ENCODE measurements around the gene CNTN3.

- no peak for TF ChIP-seq POLR2A (IDR thresholded peaks at IDR 0.05; ENCODE audit: low read depth, low read length)
- TF ChIP-seq TAF1 (IDR thresholded peaks at IDR 0.05; ENCODE audit: borderline replicate concordance, low read depth, low read length), result no peak
- TF ChIP-seq POLR2AphosphoS5 (IDR thresholded peaks at IDR 0.05; ENCODE audit: low read depth, low read length), result no peak
Measured at GRCh38 chr3:74636981-74637380, 22.5 kb upstream of the CNTN3 start.

All from GM12892 (cell line).